ENCODE measurements around the gene BPIFB1. TPM values are rescaled to one million over a fixed set of nuclear protein-coding genes. Genes with fewer than 3 reads are reported as not detected.

BPIFB1 gene
- total RNA-seq, 1 donor from 2014 or later, result not detected

GRCh38 chr20:33349493-33349892 is 66.5 kb downstream of the BPIFB1 start:
- DNase-seq (ENCODE audit: low spot score), result no peak
- intact Hi-C loops (cut with micrococcal nuclease), result no loop called here
- H3K4me3 Mint-ChIP-seq, result no peak overlapping the region
- H3K36me3 Mint-ChIP-seq (ENCODE audit: low read depth), result no peaks in the 10 kb centered on the region
- H3K27ac Mint-ChIP-seq, result no peak overlapping the region
- H3K4me1 Mint-ChIP-seq (ENCODE audit: low read depth), result no peaks in the 10 kb centered on the region
- H3K27me3 Mint-ChIP-seq (ENCODE audit: insufficient read depth), result no peaks in the 10 kb centered on the region
- H3K9me3 Mint-ChIP-seq, result no peaks in the 10 kb centered on the region

GRCh38 chr20:33351696-33352095 is 68.7 kb downstream of the BPIFB1 start:
- no peak overlapping the region for H3K27ac Mint-ChIP-seq
- DNase-seq (ENCODE audit: low spot score), result no peak
- H3K9me3 Mint-ChIP-seq, result no peaks in the 10 kb centered on the region
- no peaks in the 10 kb centered on the region for H3K36me3 Mint-ChIP-seq (ENCODE audit: low read depth)
- no peaks in the 10 kb centered on the region for H3K27me3 Mint-ChIP-seq (ENCODE audit: insufficient read depth)
- intact Hi-C loops (cut with micrococcal nuclease), result no loop called here
- no peak overlapping the region for H3K4me3 Mint-ChIP-seq
- H3K4me1 Mint-ChIP-seq (ENCODE audit: low read depth), result no peaks in the 10 kb centered on the region

GRCh38 chr20:33352258-33353012 is 69.4 kb downstream of the BPIFB1 start:
- Mint-ChIP-seq H3K27ac (no peak overlapping the region), H3K4me3 (no peak overlapping the region), H3K4me1 (ENCODE audit: low read depth) (no peaks in the 10 kb centered on the region), H3K9me3 (no peaks in the 10 kb centered on the region), H3K27me3 (ENCODE audit: insufficient read depth) (no peaks in the 10 kb centered on the region), H3K36me3 (ENCODE audit: low read depth) (no peaks in the 10 kb centered on the region)
- no peak for DNase-seq (ENCODE audit: low spot score)
- intact Hi-C loops (cut with micrococcal nuclease), result no loop called here

GRCh38 chr20:33353013-33353402 is 70.0 kb downstream of the BPIFB1 start:
- intact Hi-C loops (cut with micrococcal nuclease), result no loop called here
- H3K27ac Mint-ChIP-seq, result no peak overlapping the region
- H3K9me3 Mint-ChIP-seq, result no peaks in the 10 kb centered on the region
- no peak for DNase-seq (ENCODE audit: low spot score)
- no peaks in the 10 kb centered on the region for H3K27me3 Mint-ChIP-seq (ENCODE audit: insufficient read depth)
- no peaks in the 10 kb centered on the region for H3K36me3 Mint-ChIP-seq (ENCODE audit: low read depth)
- no peak overlapping the region for H3K4me3 Mint-ChIP-seq
- H3K4me1 Mint-ChIP-seq (ENCODE audit: low read depth), result no peaks in the 10 kb centered on the region

Other genes starting within 250 kb of the BPIFB1 start
- gene BPIFB3, start 229.3 kb upstream of the BPIFB1 start, total RNA-seq, result not detected in 2 replicates
- gene BPIFB4, start 203.6 kb upstream of the BPIFB1 start, total RNA-seq, result not detected in 2 replicates
- gene BPIFA2, start 115.1 kb upstream of the BPIFB1 start, total RNA-seq, result not detected in 2 replicates
- gene BPIFA3, start 65.9 kb upstream of the BPIFB1 start, total RNA-seq, result not detected in 2 replicates
- gene BPIFA1, start 47.2 kb upstream of the BPIFB1 start, total RNA-seq, result not detected in 2 replicates
- 46.0 and 49.1 TPM in 2 replicates for gene CDK5RAP1, start 118.3 kb downstream of the BPIFB1 start, total RNA-seq
- 0.76 and 0.91 TPM in 2 replicates for gene SNTA1, start 160.5 kb downstream of the BPIFB1 start, total RNA-seq
- gene CBFA2T2, start 206.9 kb downstream of the BPIFB1 start, total RNA-seq, result 12.0 and 13.2 TPM in 2 replicates

Measured in activated T-helper 1 cell treated with anti-CD3 and anti-CD28 coated beads, Interleukin-12 subunit alpha, Interleukin-12 subunit beta, Interleukin-2, Interleukin-4 antibody, amounts not matched to agents 30 ng/mL and 10 ng/mL and 1 ng/mL, durations not matched to agents 14 hours and 24 hours and 36 hours (primary cell).